Femur (tissue), 1 donor: Measurements from ENCODE around the gene KRTAP11-1.

Source experiments
- DNase-seq: peaks from one replicate; pipeline ENCODE4 v3.0.0-alpha.2; 2017

Gene KRTAP11-1, protein sequence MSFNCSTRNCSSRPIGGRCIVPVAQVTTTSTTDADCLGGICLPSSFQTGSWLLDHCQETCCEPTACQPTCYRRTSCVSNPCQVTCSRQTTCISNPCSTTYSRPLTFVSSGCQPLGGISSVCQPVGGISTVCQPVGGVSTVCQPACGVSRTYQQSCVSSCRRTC

GRCh38 chr21:30881480-30881879 lies at the start of gene KRTAP11-1:
KRTAP11-1 (minus strand) TSS chr21:30881580; CDS start chr21:30881524, 56 bp downstream.
- no peak for DNase-seq

GRCh38 chr21:30924146-30924700 lies 42.8 kb upstream of the KRTAP11-1 start:
- no peak for DNase-seq

DNA sequence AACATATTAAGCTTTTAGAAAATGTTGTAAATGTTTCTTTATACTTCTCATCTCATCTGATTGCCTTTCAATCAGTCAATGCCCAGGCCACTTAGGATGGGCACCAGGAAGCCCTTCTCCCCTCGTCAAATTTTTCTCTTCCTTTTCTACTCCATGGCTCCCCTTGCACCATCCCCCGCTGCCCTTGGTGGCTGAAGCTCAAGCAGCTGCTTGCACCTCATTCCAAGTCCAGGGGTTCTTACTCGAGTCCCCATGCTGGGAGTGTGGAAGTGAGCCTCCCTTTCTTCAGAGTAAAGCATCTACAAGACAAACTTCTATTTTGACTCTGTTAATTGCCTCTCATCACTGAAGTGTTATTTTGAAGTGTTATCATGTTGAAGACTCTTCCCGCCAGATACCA lies 39.7 kb upstream of the KRTAP11-1 start:
- no peak for DNase-seq

DNA sequence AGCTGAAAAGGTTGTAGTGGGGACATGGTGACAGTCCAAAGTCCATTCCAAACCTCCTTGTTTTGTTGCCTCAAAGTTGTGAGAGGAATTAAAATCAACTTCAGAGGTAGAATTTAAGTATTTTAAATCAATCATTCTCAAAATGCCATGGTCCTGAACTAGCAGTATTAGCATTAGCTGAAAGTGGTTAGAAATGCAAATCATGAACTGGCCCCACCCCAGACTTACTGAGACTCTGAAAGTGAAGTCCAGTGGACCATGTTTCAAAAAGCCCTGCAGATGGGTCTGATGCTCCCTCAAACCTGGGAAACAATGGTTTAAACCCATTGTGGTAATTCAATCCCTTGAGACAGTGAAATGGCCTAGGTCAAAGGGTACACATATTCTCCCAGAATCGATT lies 36.2 kb upstream of the KRTAP11-1 start:
- no peak for DNase-seq

- DNase-seq, result no peak
Observed at GRCh38 chr21:30900881-30901280, 19.5 kb upstream of the KRTAP11-1 start.

DNA sequence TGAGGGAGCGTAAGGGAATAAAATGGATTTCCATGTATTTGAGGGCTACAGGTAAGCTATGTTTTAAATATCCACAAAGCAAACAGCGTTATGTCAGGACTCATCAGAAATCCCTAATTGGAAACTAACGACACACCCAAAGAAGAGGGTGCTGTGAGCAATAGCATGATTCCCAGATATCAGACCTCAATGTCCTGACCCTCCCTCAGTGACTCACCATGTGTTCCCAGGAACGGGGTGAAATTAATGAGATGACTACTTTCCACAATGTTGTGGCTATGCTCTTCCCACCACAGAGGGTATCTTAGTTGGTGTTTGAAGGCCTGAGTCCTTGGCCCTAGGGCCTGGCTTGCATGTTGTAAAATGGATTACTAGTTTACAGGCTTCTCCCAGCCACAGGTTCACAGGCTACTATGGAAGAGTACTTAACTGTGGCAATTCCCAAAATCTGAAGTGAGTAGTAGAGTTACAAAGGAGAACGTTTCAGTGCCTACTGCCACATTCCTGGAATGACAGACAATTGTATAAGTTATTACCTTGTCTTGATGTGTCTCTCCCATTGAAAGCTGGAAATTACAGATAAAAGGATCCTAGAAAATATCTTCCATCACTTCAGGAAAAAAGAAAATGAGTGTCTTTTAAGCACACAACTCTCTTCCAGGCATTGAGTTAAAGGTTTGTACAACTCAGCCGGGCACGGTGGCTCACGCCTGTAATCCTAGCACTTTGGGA lies 1.7 kb upstream of the KRTAP11-1 start:
- DNase-seq, result no peak

GRCh38 chr21:30880914-30881313 lies 466 bp downstream of the KRTAP11-1 start:
- DNase-seq, result no peak

DNA sequence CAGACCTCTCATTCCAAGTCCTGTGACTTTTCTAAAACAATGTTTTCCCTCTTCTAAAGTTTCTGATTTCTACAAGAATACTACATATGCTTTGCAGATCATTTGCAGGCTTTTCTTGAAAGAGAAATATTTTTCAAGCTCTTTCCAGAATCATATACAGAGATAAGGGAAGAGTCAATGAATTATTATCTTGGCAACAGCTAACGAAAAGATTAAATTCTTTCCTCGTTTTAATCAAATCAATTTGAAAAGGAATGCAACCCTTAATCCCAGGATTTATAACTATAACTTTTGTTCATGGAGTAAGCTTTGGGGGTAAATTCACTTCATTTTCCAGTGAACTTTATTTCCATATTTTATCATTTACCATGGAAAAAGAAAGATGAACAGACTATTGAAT lies 6.9 kb downstream of the KRTAP11-1 start:
- DNase-seq, result no peak

- no peak for DNase-seq
Observed at GRCh38 chr21:30847627-30848500, 33.5 kb downstream of the KRTAP11-1 start.

DNA sequence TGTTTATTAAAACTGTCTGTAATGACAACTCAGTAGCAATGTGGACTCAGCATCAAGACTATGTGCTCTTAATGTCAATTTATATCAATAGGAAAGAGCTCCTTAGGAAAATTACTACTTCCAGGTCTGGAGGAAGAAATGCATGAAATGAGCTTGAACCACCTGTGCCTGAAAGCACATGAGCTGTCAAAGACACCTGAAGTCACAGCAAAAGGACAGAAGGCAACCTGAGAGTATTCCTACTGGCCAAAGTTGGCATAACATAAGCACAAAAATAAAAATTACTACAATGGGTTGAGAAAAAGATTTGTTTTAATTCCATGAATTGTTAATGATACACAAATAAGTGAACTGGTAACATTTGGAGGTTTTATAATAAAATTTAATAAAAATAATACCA lies 38.4 kb downstream of the KRTAP11-1 start:
- no peak for DNase-seq

DNA sequence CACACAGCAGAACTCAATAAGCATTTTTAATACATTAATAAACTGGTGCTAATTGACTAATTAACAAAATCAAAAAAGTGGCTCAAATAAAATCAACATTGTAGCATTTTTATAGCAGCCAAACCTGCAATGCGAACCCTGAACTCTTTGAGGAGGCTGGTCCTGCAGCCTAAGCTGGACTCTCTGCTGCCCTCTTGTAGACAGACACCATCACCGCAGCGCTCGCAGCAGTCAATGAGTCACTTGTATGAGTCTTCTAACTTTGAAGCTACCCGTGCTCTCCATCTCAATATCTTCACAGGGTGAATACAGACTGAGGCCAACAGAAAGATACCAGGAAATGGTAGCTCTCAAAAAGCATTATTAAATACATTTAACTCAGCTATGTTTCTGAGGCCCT lies 42.1 kb downstream of the KRTAP11-1 start:
- DNase-seq, result no peak

DNA sequence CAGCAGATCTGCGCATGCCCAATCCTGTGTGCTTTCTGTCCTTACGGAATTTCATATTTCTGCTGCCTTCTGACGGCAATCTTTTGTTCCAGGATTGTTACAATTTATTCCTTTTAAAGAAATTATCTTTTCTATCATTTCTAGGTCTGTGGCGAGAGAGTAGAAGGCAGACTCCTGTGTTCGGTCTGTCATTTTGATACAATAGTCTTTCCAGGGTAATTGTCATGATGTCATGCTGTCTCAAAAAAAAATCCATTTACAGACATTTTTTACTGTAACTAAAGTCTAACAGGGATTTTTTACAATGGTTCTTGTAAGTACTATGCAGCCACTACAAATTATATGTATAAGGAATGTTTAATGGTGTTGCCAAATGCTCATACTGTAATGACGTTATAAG lies 42.8 kb downstream of the KRTAP11-1 start:
- no peak for DNase-seq

DNA sequence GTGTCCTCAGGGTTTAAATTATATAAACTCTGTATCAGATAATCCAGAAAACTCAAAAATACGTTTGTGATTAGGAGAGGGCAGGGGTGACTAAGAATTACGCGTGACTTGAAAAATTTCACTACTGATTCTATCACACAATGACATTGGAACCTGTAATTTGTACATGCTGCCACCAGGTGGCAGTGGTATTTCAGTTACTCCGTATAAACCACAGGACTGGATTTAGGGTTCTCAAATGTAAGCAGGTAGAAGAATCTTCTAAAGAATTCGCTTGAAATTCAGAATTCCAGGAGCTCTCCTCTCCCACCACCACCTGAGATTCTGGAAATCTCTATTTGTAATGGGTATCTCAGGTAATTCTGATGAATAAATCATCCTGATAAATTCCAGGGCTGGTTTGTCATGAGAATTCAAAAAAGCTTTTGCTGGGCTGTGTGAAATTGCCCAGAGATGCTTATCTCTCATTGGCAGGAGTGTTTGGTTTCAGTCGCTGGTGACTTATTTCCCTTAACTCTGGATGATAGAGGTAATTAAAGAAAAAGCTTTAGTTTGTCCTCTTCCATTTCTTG lies 50.1 kb downstream of the KRTAP11-1 start:
- DNase-seq, result no peak
